ENCODE data around the gene BCL7C. TPM values are rescaled to one million over a fixed set of nuclear protein-coding genes. Genes with fewer than 3 reads are reported as not detected.

The BCL7C gene
- total and polyA plus RNA-seq, 2 of the 13 experiments (the other 11 are each of a cell fraction or from before 2014, with no cell fraction given), result 17.7 to 33.8 TPM

GRCh38 chr16:30850246-30850645, 43.6 kb downstream of the BCL7C start:
- CTCF ChIA-PET (ENCODE audit: low intra/inter-chr PET ratio, low total read pairs), result no interaction called here
- POLR2A ChIA-PET, result no interaction called here
- Histone ChIP-seq H3K79me2 (ENCODE audit: insufficient read depth, low read length) (no peaks in the 10 kb centered on the region), H3K4me2 (ENCODE audit: low read depth, low read length) (no peak overlapping the region), H3K36me3 (replicated peaks in 1 of 2; ENCODE audit: control insufficient read depth in 1 of 2, insufficient read depth in 2 of 2, low read length in 2 of 2) (no peaks in the 10 kb centered on the region), H2AFZ (ENCODE audit: low read length) (no peak overlapping the region), H3K27me3 (ENCODE audit: control insufficient read depth in 1 of 2, insufficient read depth in 2 of 2, low read length in 2 of 2) (no peaks in the 10 kb centered on the region), H3K9ac (ENCODE audit: insufficient read depth, low read depth, low read length) (no peak overlapping the region), H3K4me3 (replicated peaks in 1 of 3; ENCODE audit: insufficient read depth in 1 of 3, low read depth in 2 of 3, low read length in 3 of 3) (no peak overlapping the region), H3K9me3 (ENCODE audit: low read length) (no peaks in the 10 kb centered on the region), H3K4me1 (ENCODE audit: insufficient read depth, low read length) (peaks cover 5% of the 10 kb centered on the region), H3K27ac (ENCODE audit: extremely low read length, insufficient read depth, low read length) (no peak overlapping the region), H4K20me1 (ENCODE audit: insufficient read depth, low read length) (no peaks in the 10 kb centered on the region)
- no peak for DNase-seq (ENCODE audit: low spot score)
- intact Hi-C loops (cut with micrococcal nuclease; ENCODE audit: unreplicated experiment), result no loop called here
- ATAC-seq, result no peak
- TF ChIP-seq ERF (CRISPR knock-in tag; IDR thresholded peaks at IDR 0.05), result no peak
- TF ChIP-seq ZNF329 (CRISPR knock-in tag; IDR thresholded peaks at IDR 0.05; ENCODE audit: low read depth), result no peak
- TF ChIP-seq TBP (CRISPR knock-in tag; IDR thresholded peaks at IDR 0.05), result no peak
- no peak for TF ChIP-seq ZNF281 (CRISPR knock-in tag; IDR thresholded peaks at IDR 0.05; ENCODE audit: borderline replicate concordance)
- no peak for TF ChIP-seq PRPF4 (IDR thresholded peaks at IDR 0.05; ENCODE audit: low read depth, low read length, poor library complexity, severe bottlenecking)
- no peak for TF ChIP-seq TOE1 (CRISPR knock-in tag; IDR thresholded peaks at IDR 0.05)
- no peak for TF ChIP-seq WIZ (CRISPR knock-in tag; IDR thresholded peaks at IDR 0.05)
- no peak for TF ChIP-seq ETV5 (CRISPR knock-in tag; IDR thresholded peaks at IDR 0.05; ENCODE audit: borderline replicate concordance)
- TF ChIP-seq ZNF335 (CRISPR knock-in tag; IDR thresholded peaks at IDR 0.05), result no peak
- no peak for TF ChIP-seq ZKSCAN5 (CRISPR knock-in tag; IDR thresholded peaks at IDR 0.05)
- TF ChIP-seq KLF12 (CRISPR knock-in tag; IDR thresholded peaks at IDR 0.05; ENCODE audit: borderline replicate concordance), result no peak
- TF ChIP-seq ZNF101 (CRISPR knock-in tag; IDR thresholded peaks at IDR 0.05; ENCODE audit: borderline replicate concordance, low read depth), result no peak
- no peak for TF ChIP-seq ZNF83 (CRISPR knock-in tag; IDR thresholded peaks at IDR 0.05; ENCODE audit: borderline replicate concordance)
- no peak for TF ChIP-seq ZSCAN20 (CRISPR knock-in tag; IDR thresholded peaks at IDR 0.05; ENCODE audit: borderline replicate concordance)
- TF ChIP-seq TCF7 (IDR thresholded peaks at IDR 0.05; ENCODE audit: low read depth), result no peak
- TF ChIP-seq ZNF678 (CRISPR knock-in tag; IDR thresholded peaks at IDR 0.05), result no peak
- in situ Hi-C loops (cut with HindIII; ENCODE audit: extremely low pct_ligation_motif_present, low pct_unique_long_range_greater_than_20kb), result no loop called here
- no peak for FAIRE-seq
- WGBS (ENCODE audit: low lambda C conversion rate), result 31% methylated on average over 1 of the region's 1 CpG
- no TSS peak for BruUV-seq (replicated peaks)

Measured in HepG2 (cell line).